ENCODE data around the gene GAB2. TPM values are rescaled to one million over a fixed set of nuclear protein-coding genes. Genes with fewer than 3 reads are reported as not detected.

Gene GAB2
- total RNA-seq, 4 donors from 2014 or later, result 39.6 to 57.3 (median 46.6) TPM

- WGBS, 2 donors, result 88 to 96% methylated on average over 1 of the region's 1 CpG
- Histone ChIP-seq H3K27me3 (no peaks in the 10 kb centered on the region), H3K9me3 (peaks cover 0 to 12% (median 0%) of the 10 kb centered on the region in 4 donors), H3K36me3 (peaks cover 0 to 23% (median 0%) of the 10 kb centered on the region in 3 donors), H3K4me3 (no peak overlapping the region), H3K4me1 (peaks cover 0 to 14% (median 3%) of the 10 kb centered on the region in 4 donors), H3K27ac (no peak overlapping the region)
- TF ChIP-seq CTCF (IDR thresholded peaks at IDR 0.05), result no peak
- TF ChIP-seq POLR2A (IDR thresholded peaks at IDR 0.05), result no peak
- no peak for TF ChIP-seq EP300 (IDR thresholded peaks at IDR 0.05)
- no peak for DNase-seq (ENCODE audit: low spot score in 2 of 2)
Observed at GRCh38 chr11:78385205-78385604, 32.4 kb downstream of the GAB2 start.

- Histone ChIP-seq H3K36me3 (peaks cover 0 to 23% (median 0%) of the 10 kb centered on the region in 3 donors), H3K4me3 (no peak overlapping the region), H3K27me3 (no peaks in the 10 kb centered on the region), H3K27ac (no peak overlapping the region), H3K9me3 (peaks cover 0 to 12% (median 0%) of the 10 kb centered on the region in 4 donors), H3K4me1 (peaks cover 0 to 15% (median 3%) of the 10 kb centered on the region in 4 donors)
- 95 to 98% methylated on average over 4 of the region's 4 CpGs for WGBS, 2 donors
- DNase-seq (ENCODE audit: low spot score in 2 of 2), result no peak
- no peak for TF ChIP-seq EP300 (IDR thresholded peaks at IDR 0.05)
- TF ChIP-seq CTCF (IDR thresholded peaks at IDR 0.05), result no peak
- TF ChIP-seq POLR2A (IDR thresholded peaks at IDR 0.05), result no peak
Observed at GRCh38 chr11:78384231-78384630, 33.4 kb downstream of the GAB2 start.

- Histone ChIP-seq H3K27ac (no peak overlapping the region), H3K4me1 (peaks cover 0 to 22% (median 3%) of the 10 kb centered on the region in 4 donors), H3K9me3 (peaks cover 0 to 12% (median 0%) of the 10 kb centered on the region in 4 donors), H3K27me3 (no peaks in the 10 kb centered on the region), H3K4me3 (no peak overlapping the region), H3K36me3 (peaks cover 0 to 23% (median 0%) of the 10 kb centered on the region in 3 donors)
- no peak for DNase-seq (ENCODE audit: low spot score in 2 of 2)
- no peak for TF ChIP-seq EP300 (IDR thresholded peaks at IDR 0.05)
- no peak for TF ChIP-seq POLR2A (IDR thresholded peaks at IDR 0.05)
- TF ChIP-seq CTCF (IDR thresholded peaks at IDR 0.05), result no peak
- 64 to 71% methylated on average over 4 of the region's 4 CpGs for WGBS, 2 donors
Observed at GRCh38 chr11:78381865-78382264, 35.8 kb downstream of the GAB2 start.

- DNase-seq (ENCODE audit: low spot score in 2 of 2), result no peak
- no peak overlapping the region for H3K27ac ChIP-seq
- TF ChIP-seq CTCF (IDR thresholded peaks at IDR 0.05) (no peak), POLR2A (IDR thresholded peaks at IDR 0.05) (no peak), EP300 (IDR thresholded peaks at IDR 0.05) (no peak)
- H3K9me3 ChIP-seq, result peaks cover 0 to 12% (median 0%) of the 10 kb centered on the region in 4 donors
- 55 to 69% methylated on average over 5 of the region's 5 CpGs for WGBS, 2 donors
- no peak overlapping the region for H3K4me3 ChIP-seq
- peaks cover 0 to 22% (median 0%) of the 10 kb centered on the region in 3 donors for H3K36me3 ChIP-seq
- H3K27me3 ChIP-seq, result no peaks in the 10 kb centered on the region
- H3K4me1 ChIP-seq, result peaks cover 0 to 30% (median 3%) of the 10 kb centered on the region in 4 donors
Observed at GRCh38 chr11:78380615-78381051, 37.0 kb downstream of the GAB2 start.

- no peaks in the 10 kb centered on the region for H3K9me3 ChIP-seq
- DNase-seq (ENCODE audit: low spot score in 2 of 2), result no peak
- H3K4me1 ChIP-seq, result peaks cover 0 to 34% (median 3%) of the 10 kb centered on the region in 4 donors
- H3K27ac ChIP-seq, result no peak overlapping the region
- no peaks in the 10 kb centered on the region for H3K27me3 ChIP-seq
- WGBS, 2 donors, result 77 to 78% methylated on average over 3 of the region's 3 CpGs
- TF ChIP-seq POLR2A (IDR thresholded peaks at IDR 0.05) (no peak), EP300 (IDR thresholded peaks at IDR 0.05) (no peak), CTCF (IDR thresholded peaks at IDR 0.05) (no peak)
- peaks cover 0 to 7% (median 0%) of the 10 kb centered on the region in 3 donors for H3K36me3 ChIP-seq
- no peak overlapping the region for H3K4me3 ChIP-seq
Observed at GRCh38 chr11:78379039-78379670, 38.5 kb downstream of the GAB2 start.

All from tibial nerve (tissue), 4 donors.